H1 (cell line): ENCODE measurements around the gene DMRT1. TPM values are rescaled to one million over a fixed set of nuclear protein-coding genes. Genes with fewer than 3 reads are reported as not detected.

Source experiments
- CTCF ChIA-PET: fragments of 300-600 bp; sonication (Branson Sonifier 250); formaldehyde crosslinking; loops from one replicate; lab custom pipeline; 2021; ENCODE audit not compliant: partially characterized antibody; lab: Charles Lee
- POLR2A ChIA-PET: fragments of 300-600 bp; sonication (Branson Sonifier 250); formaldehyde crosslinking; loops from one replicate; lab custom pipeline; 2021; ENCODE audit warnings: inconsistent platforms; ENCODE audit not compliant: partially characterized antibody; lab: Charles Lee
- DNase-seq, 2 experiments: peaks; one replicate each; pipeline versions ENCODE4 v3.0.0 to v3.0.0-alpha.2; 2010 to 2022; ENCODE audit warnings: low spot score in 2 of 2, low read depth in 1 of 2, mixed read lengths in 1 of 2
- FAIRE-seq: peaks from 2 replicates; lab custom pipeline; 2011; peaks lifted over from hg19 to GRCh38; lab: Jason Lieb, UNC
- H2AFZ ChIP-seq: 2 replicates; pipeline ENCODE4 v1.8.1; 2012; ENCODE audit warnings: low read length, inconsistent platforms
- H2AK5ac ChIP-seq: 2 replicates; pipeline ENCODE4 v1.6.1; 2013; ENCODE audit warnings: low read depth, low read length
- H2BK120ac ChIP-seq: replicated peaks from 2 replicates; pipeline ENCODE3; 2013; ENCODE audit warnings: low read depth, low read length, inconsistent platforms
- H2BK12ac ChIP-seq: 2 replicates; pipeline ENCODE4 v1.6.1; 2013; ENCODE audit warnings: low read depth, low read length
- H2BK15ac ChIP-seq: 2 replicates; pipeline ENCODE4 v1.6.1; 2013; ENCODE audit warnings: low read length
- H2BK20ac ChIP-seq: 2 replicates; pipeline ENCODE4 v1.6.1; 2013; ENCODE audit warnings: low read length
- H2BK5ac ChIP-seq: 2 replicates; pipeline ENCODE4 v1.6.1; 2013; ENCODE audit warnings: low read depth, low read length
- H3K14ac ChIP-seq: 2 replicates; pipeline ENCODE4 v1.6.1; 2013; ENCODE audit warnings: inconsistent platforms; ENCODE audit not compliant: insufficient read length
- H3K18ac ChIP-seq: 2 replicates; pipeline ENCODE4 v1.6.1; 2013; ENCODE audit warnings: low read length; ENCODE audit errors: extremely low read depth
- H3K23ac ChIP-seq: 2 replicates; pipeline ENCODE4 v1.6.1; 2013; ENCODE audit warnings: inconsistent platforms; ENCODE audit not compliant: insufficient read length
- H3K23me2 ChIP-seq: 2 replicates; pipeline ENCODE4 v1.6.1; 2013; ENCODE audit warnings: low read depth, low read length
- H3K27ac ChIP-seq: 2 replicates; pipeline ENCODE4 v1.6.1; 2011; ENCODE audit warnings: low read depth, low read length, inconsistent platforms
- H3K27me3 ChIP-seq, 4 experiments: replicated peaks in 1 of 4; 1 replicate in 1 of 4; 2 replicates in 3 of 4; pipeline versions ENCODE4 v1.6.1 to v1.8.1; 2011 to 2013; ENCODE audit warnings: low read length in 3 of 4, mild to moderate bottlenecking in 3 of 4, inconsistent platforms in 2 of 4, mixed read lengths in 2 of 4, moderate library complexity in 1 of 4; ENCODE audit not compliant: control insufficient read depth in 3 of 4, insufficient read depth in 3 of 4; ENCODE audit errors: extremely low read depth in 1 of 4
- H3K36me3 ChIP-seq, 4 experiments: 2 replicates each; pipeline versions ENCODE4 v1.6.1 to v1.8.1; 2011 to 2013; ENCODE audit warnings: mild to moderate bottlenecking in 4 of 4, low read length in 3 of 4, moderate library complexity in 2 of 4, control low read depth in 1 of 4, inconsistent platforms in 1 of 4; ENCODE audit not compliant: insufficient read depth in 4 of 4, control insufficient read depth in 2 of 4
- H3K4ac ChIP-seq: replicated peaks from 2 replicates; pipeline ENCODE3; 2013; ENCODE audit warnings: low read length, low read depth, mixed read lengths, inconsistent platforms; ENCODE audit not compliant: insufficient read length
- H3K4me1 ChIP-seq, 4 experiments: replicated peaks in 1 of 4; 1 replicate in 1 of 4; 2 replicates in 3 of 4; pipeline versions ENCODE4 v1.6.1 to v1.8.1; 2011 to 2013; ENCODE audit warnings: low read length in 3 of 4, inconsistent platforms in 2 of 4, mixed read lengths in 1 of 4; ENCODE audit not compliant: insufficient read depth in 4 of 4, control insufficient read depth in 3 of 4
- H3K4me2 ChIP-seq, 2 experiments: 2 replicates each; pipeline versions ENCODE4 v1.6.1 to v1.8.1; 2011 to 2013; ENCODE audit warnings: low read depth in 2 of 2, low read length in 2 of 2, control low read depth in 1 of 2, inconsistent platforms in 1 of 2, mild to moderate bottlenecking in 1 of 2; ENCODE audit not compliant: insufficient read depth in 1 of 2
- H3K4me3 ChIP-seq, 4 experiments: fragments of 200-600, 300-600 bp in 1 of 4; sonication (generic), shearing (Covaris generic), sonication (Bioruptor Twin) in 1 of 4; 2 replicates each; pipeline versions ENCODE4 v1.5.1 to v1.8.1; 2011 to 2016; ENCODE audit warnings: low read length in 4 of 4, low read depth in 3 of 4, control low read depth in 2 of 4, inconsistent platforms in 2 of 4, mild to moderate bottlenecking in 2 of 4, mixed read lengths in 1 of 4, moderate library complexity in 1 of 4; ENCODE audit not compliant: insufficient read depth in 2 of 4; ENCODE audit errors: extremely low read depth in 1 of 4
- H3K56ac ChIP-seq: replicated peaks from 2 replicates; pipeline ENCODE3; 2013; ENCODE audit warnings: low read depth, mild to moderate bottlenecking, mixed read lengths, low read length, inconsistent platforms; ENCODE audit not compliant: insufficient read length
- H3K79me1 ChIP-seq: 2 replicates; pipeline ENCODE4 v1.6.1; 2013; ENCODE audit warnings: low read depth, low read length, control low read depth
- H3K79me2 ChIP-seq, 2 experiments: 2 replicates each; pipeline versions ENCODE4 v1.6.1 to v1.8.1; 2012 to 2013; ENCODE audit warnings: low read length in 2 of 2, mild to moderate bottlenecking in 2 of 2, inconsistent platforms in 1 of 2; ENCODE audit not compliant: insufficient read depth in 2 of 2, control insufficient read depth in 1 of 2
- H3K9ac ChIP-seq, 4 experiments: replicated peaks in 1 of 4; 1 replicate in 1 of 4; 2 replicates in 3 of 4; pipeline versions ENCODE4 v1.6.1 to v1.8.1; 2011 to 2013; ENCODE audit warnings: low read depth in 3 of 4, low read length in 3 of 4, control low read depth in 2 of 4, mild to moderate bottlenecking in 2 of 4, moderate library complexity in 2 of 4, inconsistent platforms in 1 of 4; ENCODE audit errors: extremely low read depth in 1 of 4
- H3K9me3 ChIP-seq, 2 experiments: 2 replicates each; pipeline versions ENCODE4 v1.6.1 to v1.8.1; 2012 to 2013; ENCODE audit warnings: mild to moderate bottlenecking in 2 of 2, moderate library complexity in 2 of 2, control low read depth in 1 of 2, inconsistent platforms in 1 of 2, low read depth in 1 of 2, low read length in 1 of 2, mixed read lengths in 1 of 2; ENCODE audit not compliant: insufficient read depth in 2 of 2
- H4K20me1 ChIP-seq, 2 experiments: replicated peaks in 1 of 2; 2 replicates each; pipeline versions ENCODE3 to v1.8.1; 2011 to 2013; ENCODE audit warnings: inconsistent platforms in 2 of 2, low read length in 2 of 2, mild to moderate bottlenecking in 1 of 2; ENCODE audit not compliant: insufficient read depth in 2 of 2, control insufficient read depth in 1 of 2
- H4K5ac ChIP-seq: 2 replicates; pipeline ENCODE4 v1.6.1; 2013; ENCODE audit warnings: low read length, low read depth, mixed read lengths, inconsistent platforms; ENCODE audit not compliant: insufficient read length
- H4K8ac ChIP-seq: 2 replicates; pipeline ENCODE4 v1.8.0; 2013; ENCODE audit warnings: mild to moderate bottlenecking, moderate library complexity, low read length, inconsistent platforms; ENCODE audit not compliant: insufficient read depth; ENCODE audit errors: extremely low read depth
- H4K91ac ChIP-seq: replicated peaks from 2 replicates; pipeline ENCODE3; 2013; ENCODE audit warnings: low read length, mixed read lengths, inconsistent platforms; ENCODE audit not compliant: insufficient read length
- CREB1 ChIP-seq: IDR thresholded peaks from 2 replicates; pipeline ENCODE4 v1.6.1; 2012; ENCODE audit warnings: inconsistent platforms
- CTBP2 ChIP-seq: IDR thresholded peaks from 2 replicates; pipeline ENCODE4 v1.7.0; 2011; ENCODE audit warnings: borderline replicate concordance, mild to moderate bottlenecking, moderate library complexity, mixed read lengths, low read length; ENCODE audit not compliant: insufficient read depth, insufficient read length
- EGR1 ChIP-seq: IDR thresholded peaks from 2 replicates; pipeline ENCODE4 v1.6.1; 2011; ENCODE audit warnings: low read depth, low read length, borderline replicate concordance
- KDM4A ChIP-seq: IDR thresholded peaks from one replicate; pipeline ENCODE4 v1.7.1; 2012; ENCODE audit warnings: low read depth, mild to moderate bottlenecking, moderate library complexity, low read length, inconsistent platforms; ENCODE audit not compliant: severe bottlenecking
- KDM5A ChIP-seq: fragments of 200-600 bp; IDR thresholded peaks from 2 replicates; pipeline ENCODE4 v1.7.1; 2012; ENCODE audit warnings: mild to moderate bottlenecking, low read length, inconsistent platforms, mixed read lengths
- PHF8 ChIP-seq: fragments of 200-600 bp; sonication (generic); conservative IDR thresholded peaks from 2 replicates; pipeline ENCODE4 v1.7.1; 2012; ENCODE audit warnings: low read depth, mild to moderate bottlenecking, inconsistent platforms, low read length, moderate library complexity
- POU5F1 ChIP-seq: IDR thresholded peaks from 2 replicates; pipeline ENCODE4 v1.6.1; 2011; ENCODE audit warnings: low read depth, mild to moderate bottlenecking, low read length, moderate library complexity
- SIX5 ChIP-seq: IDR thresholded peaks from 2 replicates; pipeline ENCODE4 v1.6.1; 2011; ENCODE audit warnings: mild to moderate bottlenecking, low read depth, low read length
- polyA plus RNA-seq, 7 experiments: library from polyadenylated mRNA; depleted of rRNA in 3 of 7; stranded (reverse) in 5 of 7; unstranded in 2 of 7; fragments of >200 nt in 5 of 7; fragments of 200-250 nt in 2 of 7; gene quantifications; 1 replicate in 5 of 7; 2 replicates in 1 of 7; 4 replicates in 1 of 7; pipeline versions ENCODE4 v1.2.1 to v1.2.3, GENCODE V29; 2011 to 2013; ENCODE audit warnings: missing spikeins in 2 of 7, mixed read lengths in 2 of 7
- total RNA-seq: library from RNA; stranded (reverse); fragmentation: NEBNext Ultra II Directional; extraction: Animal tissue kit (Norgen Biotek cat#: 25700); gene quantifications from 2 replicates; pipeline ENCODE4 v1.2.1, GENCODE V29; 2021

DMRT1 gene
- total and polyA plus RNA-seq, 2 of the 8 experiments (the other 6 are each of a cell fraction or from before 2014, with no cell fraction given) = 0.15 TPM; not detected in 1

DNA sequence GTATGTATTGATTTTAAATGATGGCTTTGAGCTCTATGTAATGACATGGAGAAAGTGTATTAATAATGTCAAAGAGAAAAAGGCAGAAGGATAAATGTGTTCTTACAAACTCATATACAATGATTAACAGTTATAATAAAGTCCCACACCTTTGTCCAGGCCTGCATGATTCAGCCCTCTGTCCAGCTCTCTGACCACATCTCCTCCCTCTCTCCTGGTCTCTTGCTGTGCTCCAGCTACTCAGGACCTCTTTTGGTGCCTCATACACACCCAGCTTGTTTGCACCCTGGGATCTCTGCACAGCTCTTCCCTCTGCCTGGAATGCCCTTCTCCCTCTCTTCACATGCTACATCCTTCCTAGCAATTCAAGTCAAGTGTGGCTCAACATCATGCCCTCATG is 37.5 kb upstream of the DMRT1 start:
- Histone ChIP-seq H3K9ac (no peak overlapping the region), H3K36me3 (no peaks in the 10 kb centered on the region)
- TF ChIP-seq KDM5A (no peak), CTBP2 (no peak), CREB1 (no peak), KDM4A (no peak), EGR1 (no peak), POU5F1 (no peak), SIX5 (no peak), PHF8 (no peak)
- TF ChIP-seq, all 59 proteins: peak for 0
- no peak overlapping the region for H3K23ac ChIP-seq
- no peak overlapping the region for H3K56ac ChIP-seq
- no peaks in the 10 kb centered on the region for H3K79me1 ChIP-seq
- H3K27me3 ChIP-seq = no peaks in the 10 kb centered on the region
- DNase-seq (no peak), FAIRE-seq (no peak)
- H2BK120ac ChIP-seq = no peak overlapping the region
- no peak overlapping the region for H2BK20ac ChIP-seq
- H3K18ac ChIP-seq = no peak overlapping the region
- H4K5ac ChIP-seq = no peak overlapping the region
- H3K9me3 ChIP-seq = no peaks in the 10 kb centered on the region
- H4K8ac ChIP-seq = no peak overlapping the region
- H3K4me3 ChIP-seq = no peak overlapping the region
- H3K27ac ChIP-seq = no peak overlapping the region
- H3K14ac ChIP-seq = no peak overlapping the region
- no peak overlapping the region for H3K4me2 ChIP-seq
- POLR2A ChIA-PET = interaction anchor here (0.6 kb wide), 1 partner anchor 12 kb away, joined by 3 read pairs; no protein-coding TSS in a partner anchor
- no peaks in the 10 kb centered on the region for H3K79me2 ChIP-seq
- H4K91ac ChIP-seq = no peak overlapping the region
- H2BK12ac ChIP-seq = no peak overlapping the region
- CTCF ChIA-PET = interaction anchor here (1.4 to 1.9 kb wide), 3 partner anchors 13 to 46 kb away, joined by 5 to 8 read pairs (median 8); no protein-coding TSS in a partner anchor
- peaks cover 6% of the 10 kb centered on the region for H3K23me2 ChIP-seq
- no peak overlapping the region for H2AFZ ChIP-seq
- H3K4ac ChIP-seq = no peak overlapping the region
- no peak overlapping the region for H2AK5ac ChIP-seq
- no peaks in the 10 kb centered on the region for H4K20me1 ChIP-seq
- H2BK15ac ChIP-seq = no peak overlapping the region
- no peaks in the 10 kb centered on the region for H3K4me1 ChIP-seq
- H2BK5ac ChIP-seq = no peak overlapping the region
